Motor neuron (in vitro differentiated cells): ENCODE measurements around the gene TFF3. TPM values are rescaled to one million over a fixed set of nuclear protein-coding genes. Genes with fewer than 3 reads are reported as not detected.
A peak's percentile ranks its signal among the peaks of the same experiment; 100 is the strongest.

Experiments
- ATAC-seq, 8 experiments: fragments of 200-7000 bp; cut with Tn5 transposase; replicated peaks in 6 of 8; 2 replicates each; pipeline ENCODE4 v1.8.0; 2021; ENCODE audit warnings: mild to moderate bottlenecking in 8 of 8, moderate library complexity in 8 of 8
- H3K27ac ChIP-seq, 2 donors: fragments of 250-450 bp; sonication (Bioruptor Pico); 2 replicates each; pipeline ENCODE4 v1.9.0; 2021; ENCODE audit warnings: antibody characterized with exemption in 2 of 2, mild to moderate bottlenecking in 2 of 2, moderate library complexity in 1 of 2
- H3K4me1 ChIP-seq, 2 donors: fragments of 250-450 bp; sonication (Bioruptor Pico); replicated peaks in 1 of 2; 2 replicates each; pipeline ENCODE4 v1.6.1; 2021; ENCODE audit warnings: antibody characterized with exemption in 2 of 2, mild to moderate bottlenecking in 2 of 2, moderate library complexity in 1 of 2
- H3K4me3 ChIP-seq, 5 donors: fragments of 250-450 bp; sonication (Bioruptor Pico); 2 replicates each; pipeline ENCODE4 v1.9.0; 2021; ENCODE audit warnings: antibody characterized with exemption in 5 of 5, mild to moderate bottlenecking in 5 of 5, moderate library complexity in 4 of 5
- WGBS, 10 experiments: fragments of 450-650 bp; shearing (Covaris generic); methylation state at CpG; one replicate each; pipeline ENCODE4 v1.0.0; 2022; 5-methylcytosine and 5-hydroxymethylcytosine counted together
- in situ Hi-C, 9 experiments: fragments of 400-800 bp; cut with MboI; loops; one replicate each; pipeline ENCODE4 v1.15.0; 2021; ENCODE audit warnings: low sequenced_read_pairs in 9 of 9, low pct_unique_long_range_greater_than_20kb in 2 of 9; ENCODE audit not compliant: unreplicated experiment in 9 of 9
- total RNA-seq, 8 experiments: library from RNA; unstranded; fragments of 300-600 nt; gene quantifications; 2 replicates each; pipeline versions ENCODE4 v1.2.3 to v1.2.4, GENCODE V29; 2022

TFF3 gene
- total RNA-seq, 8 experiments from 2014 or later: 0.11 to 143 (median 0.63) TPM; not detected in 2

GRCh38 chr21:42353623-42354022 is 38.4 kb upstream of the TFF3 start:
- ATAC-seq: no peak
- H3K27ac ChIP-seq: no peak overlapping the region
- peaks cover 0 to 12% of the 10 kb centered on the region in 2 donors for H3K4me1 ChIP-seq
- no peak overlapping the region for H3K4me3 ChIP-seq
- 0 to 100% (median 76%) methylated on average over 1 to 2 of the region's 5 CpGs; no CpG with 5 or more reads in 4 of the 10 experiments for WGBS, 10 experiments
- in situ Hi-C loops: loop anchor here in 1 of 9 experiments (25.0 kb wide), 1 partner anchor 109 kb away; no protein-coding TSS in a partner anchor

GRCh38 chr21:42352441-42353095 is 37.4 kb upstream of the TFF3 start:
- Histone ChIP-seq H3K4me1 (peaks cover 0 to 12% of the 10 kb centered on the region in 2 donors), H3K27ac (no peak overlapping the region), H3K4me3 (no peak overlapping the region)
- ATAC-seq: peak in 3 of 8 experiments; percentile 27 to 43 (median 34)
- in situ Hi-C loops: loop anchor here in 1 of 9 experiments (25.0 kb wide), 1 partner anchor 110 kb away; no protein-coding TSS in a partner anchor
- 40 to 100% (median 76%) methylated on average over 1 to 8 of the region's 14 CpGs; no CpG with 5 or more reads in 2 of the 10 experiments for WGBS, 10 experiments

- Histone ChIP-seq H3K4me1 (peaks cover 0 to 12% of the 10 kb centered on the region in 2 donors), H3K4me3 (no peak overlapping the region), H3K27ac (no peak overlapping the region)
- 13 to 85% (median 50%) methylated on average over 1 to 4 of the region's 11 CpGs; no CpG with 5 or more reads in 6 of the 10 experiments for WGBS, 10 experiments
- in situ Hi-C loops: loop anchor here in 1 of 9 experiments (25.0 kb wide), 1 partner anchor 110 kb away; no protein-coding TSS in a partner anchor
- no peak for ATAC-seq
Observed at GRCh38 chr21:42351626-42352440, 36.6 kb upstream of the TFF3 start.

GRCh38 chr21:42350927-42351426 is 35.8 kb upstream of the TFF3 start, which contains the start of gene TFF2:
Gene TFF2 (minus strand): TSS chr21:42350994. CDS start chr21:42350957, 37 bp downstream.
- peak in 4 of 8 experiments; percentile 6 to 55 (median 12) for ATAC-seq
- Histone ChIP-seq H3K4me1 (peaks cover 0 to 12% of the 10 kb centered on the region in 2 donors), H3K27ac (no peak within 1 kb of the TSS), H3K4me3 (no peak within 1 kb of the TSS)
- WGBS, 10 experiments: 38 to 91% (median 64%) methylated on average over 2 to 6 of the region's 13 CpGs; no CpG with 5 or more reads in 6 of the 10 experiments
- in situ Hi-C loops: loop anchor here in 1 of 9 experiments (25.0 kb wide), 1 partner anchor 111 kb away; no protein-coding TSS in a partner anchor

GRCh38 chr21:42350318-42350910 is 35.2 kb upstream of the TFF3 start:
- no peak overlapping the region for H3K4me3 ChIP-seq
- in situ Hi-C loops: loop anchor here in 1 of 9 experiments (25.0 kb wide), 1 partner anchor 112 kb away; no protein-coding TSS in a partner anchor
- WGBS, 10 experiments: 47 to 100% (median 79%) methylated on average over 1 to 8 of the region's 11 CpGs; no CpG with 5 or more reads in 2 of the 10 experiments
- no peak overlapping the region for H3K27ac ChIP-seq
- ATAC-seq: peak in 3 of 8 experiments; percentile 15 to 24 (median 17)
- H3K4me1 ChIP-seq: peaks cover 0 to 12% of the 10 kb centered on the region in 2 donors

- no peak for ATAC-seq
- WGBS, 10 experiments: 0 to 100% (median 87%) methylated on average over 1 to 6 of the region's 14 CpGs
- Histone ChIP-seq H3K4me3 (no peak overlapping the region), H3K27ac (no peak overlapping the region), H3K4me1 (peaks cover 0 to 12% of the 10 kb centered on the region in 2 donors)
- in situ Hi-C loops: loop anchor here in 1 of 9 experiments (25.0 kb wide), 1 partner anchor 113 kb away; no protein-coding TSS in a partner anchor
Observed at GRCh38 chr21:42349420-42350317, 34.5 kb upstream of the TFF3 start.

GRCh38 chr21:42348762-42349161 is 33.6 kb upstream of the TFF3 start:
- H3K27ac ChIP-seq: no peak overlapping the region
- 33 to 100% (median 80%) methylated on average over 1 to 2 of the region's 2 CpGs; no CpG with 5 or more reads in 7 of the 10 experiments for WGBS, 10 experiments
- in situ Hi-C loops: no loop called here
- H3K4me3 ChIP-seq: no peak overlapping the region
- no peak for ATAC-seq
- peaks cover 0 to 12% of the 10 kb centered on the region in 2 donors for H3K4me1 ChIP-seq

GRCh38 chr21:42347601-42348327 is 32.6 kb upstream of the TFF3 start:
- H3K4me1 ChIP-seq: peaks cover 0 to 12% of the 10 kb centered on the region in 2 donors
- no peak overlapping the region for H3K27ac ChIP-seq
- WGBS, 10 experiments: 39 to 96% (median 85%) methylated on average over 1 to 10 of the region's 30 CpGs; no CpG with 5 or more reads in 3 of the 10 experiments
- ATAC-seq: no peak
- H3K4me3 ChIP-seq: no peak overlapping the region
- in situ Hi-C loops: no loop called here

- in situ Hi-C loops: no loop called here
- ATAC-seq: no peak
Observed at GRCh38 chr21:42346866-42347600, 31.8 kb upstream of the TFF3 start.

GRCh38 chr21:42346441-42346840 is 31.2 kb upstream of the TFF3 start:
- in situ Hi-C loops: no loop called here
- 64 to 92% (median 83%) methylated on average over 2 to 7 of the region's 9 CpGs; no CpG with 5 or more reads in 1 of the 10 experiments for WGBS, 10 experiments
- no peak overlapping the region for H3K27ac ChIP-seq
- ATAC-seq: no peak
- peaks cover 0 to 12% of the 10 kb centered on the region in 2 donors for H3K4me1 ChIP-seq
- H3K4me3 ChIP-seq: no peak overlapping the region

More at GRCh38 chr21:42346866-42347600, 31.8 kb upstream of the TFF3 start:
- Histone ChIP-seq H3K27ac (no peak overlapping the region), H3K4me1 (peaks cover 0 to 12% of the 10 kb centered on the region in 2 donors), H3K4me3 (no peak overlapping the region)
- 40 to 97% (median 84%) methylated on average over 1 to 14 of the region's 30 CpGs; no CpG with 5 or more reads in 3 of the 10 experiments for WGBS, 10 experiments
